ENCODE results near the gene PPP6R2. TPM values are rescaled to one million over a fixed set of nuclear protein-coding genes. Genes with fewer than 3 reads are reported as not detected.

Gene PPP6R2
- polyA plus RNA-seq, 3 donors = 9.1 to 74.5 (median 10.3) TPM

- no peak overlapping the region for H3K4me2 ChIP-seq (replicated peaks; ENCODE audit: extremely low read depth, low read length, poor library complexity, severe bottlenecking)
- 100% methylated on average over 1 of the region's 5 CpGs for WGBS (ENCODE audit: insufficient coverage)
- intact Hi-C loops (cut with micrococcal nuclease) = no loop called here
- H3K27me3 ChIP-seq (ENCODE audit: control insufficient read depth in 2 of 2, insufficient read depth in 2 of 2, low read length in 2 of 2) = no peaks in the 10 kb centered on the region
- no peak overlapping the region for H2AFZ ChIP-seq (ENCODE audit: insufficient read depth, low read depth, low read length, poor library complexity, severe bottlenecking)
- Mint-ChIP-seq H3K9me3 (no peaks in the 10 kb centered on the region), H3K27me3 (ENCODE audit: low read depth in 3 of 3) (peaks cover 0 to 3% (median 0%) of the 10 kb centered on the region in 3 donors), H3K36me3 (peaks cover 45 to 75% of the 10 kb centered on the region in 2 donors), H3K27ac (peak overlapping the region in 2 of 7 donors; percentile 13 to 32), H3K4me1 (peaks cover 3% of the 10 kb centered on the region), H3K4me3 (no peak overlapping the region)
- H3K4me1 ChIP-seq (ENCODE audit: control insufficient read depth in 1 of 2, insufficient read depth in 2 of 2, low read length in 2 of 2) = no peaks in the 10 kb centered on the region
- no peak overlapping the region for H3K27ac ChIP-seq (ENCODE audit: low read depth in 1 of 2, low read length in 2 of 2)
- no peaks in the 10 kb centered on the region for H3K9me3 ChIP-seq (replicated peaks in 1 of 2; ENCODE audit: control insufficient read depth in 1 of 2, insufficient read depth in 1 of 2, low read length in 2 of 2)
- H3K79me2 ChIP-seq (ENCODE audit: insufficient read depth, low read length) = no peaks in the 10 kb centered on the region
- no peak overlapping the region for H3K9ac ChIP-seq (ENCODE audit: insufficient read depth, low read length, poor library complexity, severe bottlenecking)
- TF ChIP-seq, protein P1, sequence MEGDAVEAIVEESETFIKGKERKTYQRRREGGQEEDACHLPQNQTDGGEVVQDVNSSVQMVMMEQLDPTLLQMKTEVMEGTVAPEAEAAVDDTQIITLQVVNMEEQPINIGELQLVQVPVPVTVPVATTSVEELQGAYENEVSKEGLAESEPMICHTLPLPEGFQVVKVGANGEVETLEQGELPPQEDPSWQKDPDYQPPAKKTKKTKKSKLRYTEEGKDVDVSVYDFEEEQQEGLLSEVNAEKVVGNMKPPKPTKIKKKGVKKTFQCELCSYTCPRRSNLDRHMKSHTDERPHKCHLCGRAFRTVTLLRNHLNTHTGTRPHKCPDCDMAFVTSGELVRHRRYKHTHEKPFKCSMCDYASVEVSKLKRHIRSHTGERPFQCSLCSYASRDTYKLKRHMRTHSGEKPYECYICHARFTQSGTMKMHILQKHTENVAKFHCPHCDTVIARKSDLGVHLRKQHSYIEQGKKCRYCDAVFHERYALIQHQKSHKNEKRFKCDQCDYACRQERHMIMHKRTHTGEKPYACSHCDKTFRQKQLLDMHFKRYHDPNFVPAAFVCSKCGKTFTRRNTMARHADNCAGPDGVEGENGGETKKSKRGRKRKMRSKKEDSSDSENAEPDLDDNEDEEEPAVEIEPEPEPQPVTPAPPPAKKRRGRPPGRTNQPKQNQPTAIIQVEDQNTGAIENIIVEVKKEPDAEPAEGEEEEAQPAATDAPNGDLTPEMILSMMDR (IDR thresholded peaks at IDR 0.05) = no peak
- H3K4me3 ChIP-seq (replicated peaks in 1 of 3; ENCODE audit: low read depth in 2 of 3, low read length in 3 of 3) = no peak overlapping the region
- DNase-seq = no peak
- peaks cover 69 to 87% of the 10 kb centered on the region in 2 donors for H3K36me3 ChIP-seq (replicated peaks in 1 of 2; ENCODE audit: control insufficient read depth in 1 of 2, insufficient read depth in 2 of 2, low read length in 2 of 2)
- H4K20me1 ChIP-seq (ENCODE audit: insufficient read depth, low read length) = peaks cover 51% of the 10 kb centered on the region
Measured at GRCh38 chr22:50444663-50445062, 101.5 kb downstream of the PPP6R2 start.

DNA sequence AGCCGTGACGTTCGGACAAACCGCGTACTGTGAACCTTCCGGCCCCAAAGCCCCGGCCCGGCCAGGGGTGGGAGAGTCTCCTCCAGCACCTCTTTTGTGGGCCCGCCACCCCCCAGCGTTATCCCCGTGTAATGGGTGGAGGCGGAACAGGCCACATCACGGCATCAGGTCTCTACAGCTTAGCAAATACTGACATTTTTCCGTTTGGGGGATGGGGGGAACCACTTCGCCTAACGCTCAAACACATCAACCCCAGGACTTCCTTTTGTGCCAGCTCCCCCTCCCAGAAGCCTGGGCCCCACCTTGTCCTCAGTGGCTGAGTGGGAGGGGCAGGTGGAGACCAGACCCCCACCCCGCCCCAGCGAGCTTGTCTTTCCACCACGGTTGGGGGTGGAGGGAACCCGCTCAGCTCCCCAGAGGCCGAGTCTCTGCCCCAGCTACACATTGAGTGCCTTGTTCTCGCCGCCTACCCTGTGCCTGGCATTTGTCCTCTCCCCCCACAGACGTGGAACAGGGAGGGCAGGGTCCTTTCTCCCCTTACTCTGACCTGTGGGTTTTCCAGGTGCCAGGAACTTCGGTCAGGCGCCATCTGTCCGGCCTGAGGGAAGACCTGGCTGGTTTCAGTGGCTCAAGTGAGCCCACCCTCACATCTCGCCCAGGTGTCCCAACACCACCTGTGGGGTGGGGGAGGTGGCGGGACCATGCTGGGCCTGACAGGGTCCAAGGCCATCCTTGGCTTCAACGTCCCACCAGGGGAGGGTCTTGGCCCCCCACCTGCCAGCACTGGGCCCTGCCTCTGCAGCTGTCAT lies 102.1 kb downstream of the PPP6R2 start:
- H3K36me3 ChIP-seq (replicated peaks in 1 of 2; ENCODE audit: control insufficient read depth in 1 of 2, insufficient read depth in 2 of 2, low read length in 2 of 2) = peaks cover 67 to 87% of the 10 kb centered on the region in 2 donors
- peak overlapping the region in 4 of 7 donors; percentile 8 to 50 (median 42) for H3K27ac Mint-ChIP-seq
- no peak overlapping the region for H3K4me3 ChIP-seq (replicated peaks in 1 of 3; ENCODE audit: low read depth in 2 of 3, low read length in 3 of 3)
- H3K79me2 ChIP-seq (ENCODE audit: insufficient read depth, low read length) = no peaks in the 10 kb centered on the region
- no peak overlapping the region for H3K4me3 Mint-ChIP-seq
- DNase-seq = no peak
- peaks cover 5% of the 10 kb centered on the region for H3K4me1 Mint-ChIP-seq
- intact Hi-C loops (cut with micrococcal nuclease) = no loop called here
- no peak overlapping the region for H3K27ac ChIP-seq (ENCODE audit: low read depth in 1 of 2, low read length in 2 of 2)
- H3K4me2 ChIP-seq (replicated peaks; ENCODE audit: extremely low read depth, low read length, poor library complexity, severe bottlenecking) = no peak overlapping the region
- 64% methylated on average over 14 of the region's 30 CpGs for WGBS (ENCODE audit: insufficient coverage)
- H3K27me3 Mint-ChIP-seq (ENCODE audit: low read depth in 3 of 3) = peaks cover 0 to 3% (median 0%) of the 10 kb centered on the region in 3 donors
- no peak overlapping the region for H2AFZ ChIP-seq (ENCODE audit: insufficient read depth, low read depth, low read length, poor library complexity, severe bottlenecking)
- no peak overlapping the region for H3K9ac ChIP-seq (ENCODE audit: insufficient read depth, low read length, poor library complexity, severe bottlenecking)
- no peaks in the 10 kb centered on the region for H3K9me3 ChIP-seq (replicated peaks in 1 of 2; ENCODE audit: control insufficient read depth in 1 of 2, insufficient read depth in 1 of 2, low read length in 2 of 2)
- H3K9me3 Mint-ChIP-seq = no peaks in the 10 kb centered on the region
- no peaks in the 10 kb centered on the region for H3K27me3 ChIP-seq (ENCODE audit: control insufficient read depth in 2 of 2, insufficient read depth in 2 of 2, low read length in 2 of 2)
- no peaks in the 10 kb centered on the region for H3K4me1 ChIP-seq (ENCODE audit: control insufficient read depth in 1 of 2, insufficient read depth in 2 of 2, low read length in 2 of 2)
- H4K20me1 ChIP-seq (ENCODE audit: insufficient read depth, low read length) = peaks cover 55% of the 10 kb centered on the region
- TF ChIP-seq, protein P1 (IDR thresholded peaks at IDR 0.05) = no peak
- H3K36me3 Mint-ChIP-seq = peaks cover 43 to 70% of the 10 kb centered on the region in 2 donors
